AG04449 (cell line): ENCODE measurements around the gene MBD1.
"Not testable (repeated sequence)": the region's sequence is repeated elsewhere in the genome, so short reads cannot be mapped to it uniquely, and the experiment has no call there.

Experiments used
- CTCF ChIA-PET: fragments of 350-600 bp; formaldehyde crosslinking; extraction: SDS; loops from one replicate; lab custom pipeline; 2021; ENCODE audit warnings: antibody characterized with exemption; lab: Yijun Ruan, JAX
- POLR2A ChIA-PET: fragments of 400-600, 350-600 bp; formaldehyde crosslinking; extraction: SDS; loops from one replicate; lab custom pipeline; 2020; ENCODE audit warnings: antibody characterized with exemption, inconsistent platforms; lab: Yijun Ruan, JAX
- DNase-seq: peaks from one replicate; pipeline ENCODE4 v3.0.0-alpha.2; 2010; ENCODE audit warnings: low read depth, low spot score
- H3K4me3 ChIP-seq: 2 replicates; pipeline ENCODE4 v1.5.1; 2011; ENCODE audit warnings: low read depth, mild to moderate bottlenecking, control low read depth, low read length
- CTCF ChIP-seq: IDR thresholded peaks from one replicate; pipeline ENCODE4 v1.5.1; 2011; ENCODE audit warnings: mild to moderate bottlenecking, moderate library complexity, low read length, control low read depth, inconsistent platforms; ENCODE audit not compliant: insufficient read depth; ENCODE audit errors: missing control alignments

The MBD1 gene

GRCh38 chr18:50313873-50314460 is 32.6 kb upstream of the MBD1 start:
- ChIA-PET CTCF (interaction anchor here (1.2 kb wide), 1 partner anchor 43 kb away, joined by 5 read pairs; no protein-coding TSS in a partner anchor), POLR2A (no interaction called here)
- no peak for TF ChIP-seq CTCF
- no peak for DNase-seq
- no peak overlapping the region for H3K4me3 ChIP-seq

GRCh38 chr18:50313031-50313607 is 31.8 kb upstream of the MBD1 start:
- H3K4me3 ChIP-seq: no peak overlapping the region
- CTCF ChIA-PET: no interaction called here
- POLR2A ChIA-PET: no interaction called here
- no peak for TF ChIP-seq CTCF
- no peak for DNase-seq

DNA sequence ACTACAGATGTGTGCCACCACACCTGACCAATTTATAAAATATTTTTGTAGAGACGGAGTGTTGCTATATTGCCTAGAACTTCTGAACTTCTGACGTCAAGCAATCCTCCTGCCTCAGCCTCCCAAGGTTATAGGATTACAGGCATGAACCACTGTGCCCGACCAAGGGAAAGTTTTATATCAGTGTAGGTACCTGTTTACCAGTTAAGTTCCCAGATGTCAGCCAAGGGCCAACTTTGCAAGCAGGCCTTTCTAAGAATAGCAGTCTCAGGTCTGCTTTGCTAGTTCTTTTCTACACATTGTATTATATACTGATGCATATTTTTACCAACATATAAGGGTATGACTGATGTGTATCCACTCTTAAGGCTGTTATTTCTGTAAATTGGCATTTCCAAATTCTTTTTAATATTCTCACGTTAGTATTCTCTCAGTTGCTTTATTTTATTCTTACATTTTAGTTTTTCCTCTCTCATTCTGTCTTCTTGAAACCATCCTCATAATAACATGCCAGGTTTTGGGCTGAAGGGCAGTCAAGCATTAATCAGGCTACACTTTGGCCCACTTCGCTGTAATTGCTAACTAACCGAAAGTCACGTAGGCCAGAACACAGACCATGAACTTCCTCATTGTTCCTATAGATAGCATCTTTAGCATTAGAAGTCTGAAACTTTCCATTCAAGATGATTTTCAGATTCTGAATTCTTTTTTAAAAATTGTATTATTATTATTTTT is 31.1 kb upstream of the MBD1 start:
- TF ChIP-seq CTCF: no peak
- no peak for DNase-seq
- POLR2A ChIA-PET: no interaction called here
- H3K4me3 ChIP-seq: no peak overlapping the region
- CTCF ChIA-PET: no interaction called here

GRCh38 chr18:50311650-50312049 is 30.3 kb upstream of the MBD1 start:
- no peak overlapping the region for H3K4me3 ChIP-seq
- ChIA-PET CTCF (no interaction called here), POLR2A (no interaction called here)
- TF ChIP-seq CTCF: no peak
- no peak for DNase-seq

GRCh38 chr18:50310080-50310479 is 28.8 kb upstream of the MBD1 start:
- no peak overlapping the region for H3K4me3 ChIP-seq
- DNase-seq: no peak
- ChIA-PET POLR2A (no interaction called here), CTCF (no interaction called here)
- TF ChIP-seq CTCF: no peak

DNA sequence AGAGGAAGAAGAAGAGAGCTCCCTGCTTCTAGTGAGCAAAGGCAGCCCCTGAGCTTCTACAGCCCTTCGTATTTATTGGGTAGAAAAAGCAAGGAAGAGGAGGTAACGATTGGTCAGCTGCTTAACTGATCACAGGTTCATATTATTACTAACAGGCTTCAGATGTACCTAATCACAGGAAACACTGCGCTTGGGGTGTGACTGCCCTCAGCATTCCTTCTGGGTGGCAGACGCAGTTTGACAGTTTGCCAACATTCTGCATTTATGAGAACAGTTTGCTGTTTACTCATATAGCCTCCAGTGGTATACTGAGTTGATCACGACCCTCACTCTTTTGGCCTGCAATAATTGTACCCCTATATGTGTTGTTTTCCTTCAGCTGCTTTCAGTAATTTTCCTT is 27.5 kb upstream of the MBD1 start:
- POLR2A ChIA-PET, DNase-seq, CTCF ChIA-PET, H3K4me3 ChIP-seq: not testable (repeated sequence)
